ENCODE results near the gene PHKA2. TPM values are rescaled to one million over a fixed set of nuclear protein-coding genes. Genes with fewer than 3 reads are reported as not detected.

Gene PHKA2
- total and polyA plus RNA-seq, 10 donors: 13.7 to 46.0 (median 35.7) TPM

- Histone ChIP-seq H3K27ac (no peak overlapping the region), H3K4me3 (no peak overlapping the region), H3K4me1 (peaks cover 0 to 8% (median 0%) of the 10 kb centered on the region in 6 donors), H3K27me3 (replicated peaks in 1 of 7) (no peaks in the 10 kb centered on the region), H3K36me3 (no peaks in the 10 kb centered on the region), H3K9me3 (no peaks in the 10 kb centered on the region)
- intact Hi-C loops (cut with DNase I; ENCODE audit: low total_unique reads): no loop called here
- WGBS, 5 donors: 65 to 86% (median 71%) methylated on average over 9 of the region's 9 CpGs
- TF ChIP-seq POLR2AphosphoS5 (IDR thresholded peaks at IDR 0.05): no peak
- TF ChIP-seq POLR2A (IDR thresholded peaks at IDR 0.05): no peak
- TF ChIP-seq CTCF (IDR thresholded peaks at IDR 0.05 in 8 of 11, conservative IDR thresholded peaks at IDR 0.05 in 3 of 11): no peak
- no peak for DNase-seq
Observed at GRCh38 chrX:18964901-18965300, 19.0 kb downstream of the PHKA2 start.

DNA sequence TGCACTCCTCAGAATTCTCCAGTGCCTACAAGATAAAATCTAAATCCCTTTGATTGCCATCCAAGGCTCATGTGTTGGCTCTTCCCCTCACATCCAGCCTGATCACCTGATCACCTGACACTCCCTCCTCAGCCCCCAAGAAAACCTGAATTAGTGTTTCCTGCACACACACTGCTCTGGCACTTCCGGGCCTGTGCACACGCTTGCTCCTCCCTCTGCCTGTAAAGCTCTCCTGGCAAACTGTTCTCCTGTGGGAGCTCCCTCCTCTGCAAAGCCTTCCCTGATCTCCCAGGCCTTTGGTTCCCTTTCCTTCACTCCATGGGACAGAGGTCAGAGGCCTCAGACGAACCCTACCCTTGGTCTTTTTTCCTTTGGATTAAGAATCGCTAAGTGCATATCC is 19.9 kb downstream of the PHKA2 start:
- Histone ChIP-seq H3K9me3 (no peaks in the 10 kb centered on the region), H3K4me1 (peaks cover 0 to 8% (median 0%) of the 10 kb centered on the region in 6 donors), H3K4me3 (no peak overlapping the region), H3K36me3 (no peaks in the 10 kb centered on the region), H3K27ac (no peak overlapping the region), H3K27me3 (replicated peaks in 1 of 7) (no peaks in the 10 kb centered on the region)
- intact Hi-C loops (cut with DNase I; ENCODE audit: low total_unique reads): no loop called here
- 51 to 78% (median 62%) methylated on average over 4 of the region's 4 CpGs for WGBS, 5 donors
- no peak for DNase-seq
- TF ChIP-seq CTCF (IDR thresholded peaks at IDR 0.05 in 8 of 11, conservative IDR thresholded peaks at IDR 0.05 in 3 of 11) (no peak), POLR2A (IDR thresholded peaks at IDR 0.05) (no peak), POLR2AphosphoS5 (IDR thresholded peaks at IDR 0.05) (no peak)

- no peak overlapping the region for H3K4me3 ChIP-seq
- no peaks in the 10 kb centered on the region for H3K9me3 ChIP-seq
- H3K27ac ChIP-seq: peak overlapping the region in 6 of 8 donors; percentile 4 to 80 (median 66)
- peaks cover 0 to 8% (median 0%) of the 10 kb centered on the region in 6 donors for H3K4me1 ChIP-seq
- intact Hi-C loops (cut with DNase I; ENCODE audit: low total_unique reads): no loop called here
- DNase-seq: no peak
- H3K36me3 ChIP-seq: no peaks in the 10 kb centered on the region
- TF ChIP-seq POLR2AphosphoS5 (IDR thresholded peaks at IDR 0.05) (no peak), POLR2A (IDR thresholded peaks at IDR 0.05) (no peak), CTCF (IDR thresholded peaks at IDR 0.05 in 8 of 11, conservative IDR thresholded peaks at IDR 0.05 in 3 of 11) (no peak)
- no peaks in the 10 kb centered on the region for H3K27me3 ChIP-seq (replicated peaks in 1 of 7)
Observed at GRCh38 chrX:18962329-18962728, 21.6 kb downstream of the PHKA2 start.

GRCh38 chrX:18961686-18962085 is 22.2 kb downstream of the PHKA2 start:
- no peak for DNase-seq
- H3K36me3 ChIP-seq: no peaks in the 10 kb centered on the region
- H3K27me3 ChIP-seq (replicated peaks in 1 of 7): no peaks in the 10 kb centered on the region
- 14 to 44% (median 37%) methylated on average over 2 of the region's 2 CpGs for WGBS, 5 donors
- no peak overlapping the region for H3K4me3 ChIP-seq
- H3K4me1 ChIP-seq: peaks cover 0 to 8% (median 0%) of the 10 kb centered on the region in 6 donors
- intact Hi-C loops (cut with DNase I; ENCODE audit: low total_unique reads): no loop called here
- no peaks in the 10 kb centered on the region for H3K9me3 ChIP-seq
- peak overlapping the region in 6 of 8 donors; percentile 4 to 80 (median 66) for H3K27ac ChIP-seq
- TF ChIP-seq POLR2AphosphoS5 (IDR thresholded peaks at IDR 0.05) (peak in 1 of 3 donors; percentile 8), POLR2A (IDR thresholded peaks at IDR 0.05) (no peak)
